DMS153 treated with DMSO at 0.1 percent for 48 hours (cell line): ENCODE data around the gene APOO.
"Not testable (repeated sequence)": the region's sequence is repeated elsewhere in the genome, so short reads cannot be mapped to it uniquely, and the experiment has no call there.

ENCODE experiments used
- DNase-seq: peaks from one replicate; lab custom pipeline; 2025; ENCODE audit not compliant: unreplicated experiment; lab: John Stamatoyannopoulos, UW

APOO gene

GRCh38 chrX:23861952-23862351 lies 45.8 kb downstream of the APOO start:
- DNase-seq, result not testable (repeated sequence)

GRCh38 chrX:23861215-23861896 lies 46.4 kb downstream of the APOO start:
- no peak for DNase-seq

GRCh38 chrX:23859238-23859637 lies 48.5 kb downstream of the APOO start:
- not testable (repeated sequence) for DNase-seq

GRCh38 chrX:23857935-23858334 lies 49.8 kb downstream of the APOO start:
- no peak for DNase-seq

- no peak for DNase-seq
Measured at GRCh38 chrX:23857363-23857762, 50.4 kb downstream of the APOO start.

- no peak for DNase-seq
Measured at GRCh38 chrX:23855569-23855968, 52.2 kb downstream of the APOO start.

- no peak for DNase-seq
Measured at GRCh38 chrX:23854945-23855344, 52.8 kb downstream of the APOO start.

GRCh38 chrX:23854122-23854521 lies 53.6 kb downstream of the APOO start:
- no peak for DNase-seq

GRCh38 chrX:23851544-23851943 lies 56.2 kb downstream of the APOO start:
- no peak for DNase-seq

- no peak for DNase-seq
Measured at GRCh38 chrX:23849241-23849640, 58.5 kb downstream of the APOO start.

- no peak for DNase-seq
Measured at GRCh38 chrX:23845351-23845817, 62.4 kb downstream of the APOO start.

GRCh38 chrX:23844502-23845138 lies 63.1 kb downstream of the APOO start:
- no peak for DNase-seq

GRCh38 chrX:23841847-23842522 lies 65.8 kb downstream of the APOO start:
- DNase-seq, result no peak

- DNase-seq, result no peak
Measured at GRCh38 chrX:23840674-23841073, 67.1 kb downstream of the APOO start.

- no peak for DNase-seq
Measured at GRCh38 chrX:23838953-23839352, 68.8 kb downstream of the APOO start.

GRCh38 chrX:23832721-23833120 lies 75.0 kb downstream of the APOO start:
- DNase-seq, result no peak

- no peak for DNase-seq
Measured at GRCh38 chrX:23828881-23829280, 78.9 kb downstream of the APOO start.

GRCh38 chrX:23826653-23827052 lies 81.1 kb downstream of the APOO start:
- no peak for DNase-seq

- DNase-seq, result no peak
Measured at GRCh38 chrX:23826216-23826615, 81.5 kb downstream of the APOO start.

GRCh38 chrX:23825675-23826074 lies 82.1 kb downstream of the APOO start:
- no peak for DNase-seq

- no peak for DNase-seq
Measured at GRCh38 chrX:23822841-23823240, 84.9 kb downstream of the APOO start.

GRCh38 chrX:23822397-23822796 lies 85.3 kb downstream of the APOO start:
- peak; percentile 52 for DNase-seq
